Stomach (tissue), 4 donors: ENCODE measurements around the gene GNA14.

Experiments used
- CTCF ChIP-seq, 7 experiments: fragments of 450-650 bp in 4 of 7; fragments of 200-600 bp in 3 of 7; sonication (generic) in 3 of 7; IDR thresholded peaks; one replicate each; pipeline ENCODE4 v1.5.1; 2016 to 2019; ENCODE audit warnings: antibody characterized with exemption in 7 of 7, control low read depth in 2 of 7, mild to moderate bottlenecking in 1 of 7
- EP300 ChIP-seq: sonication (generic); formaldehyde crosslinking; IDR thresholded peaks from one replicate; pipeline ENCODE4 v1.6.1; 2017; ENCODE audit warnings: antibody characterized with exemption
- POLR2A ChIP-seq, 4 donors: fragments of 450-650 bp; IDR thresholded peaks; one replicate each; pipeline ENCODE4 v1.6.1; 2016; ENCODE audit warnings: antibody characterized with exemption in 4 of 4, control low read depth in 2 of 4, mild to moderate bottlenecking in 1 of 4, moderate library complexity in 1 of 4

DNA sequence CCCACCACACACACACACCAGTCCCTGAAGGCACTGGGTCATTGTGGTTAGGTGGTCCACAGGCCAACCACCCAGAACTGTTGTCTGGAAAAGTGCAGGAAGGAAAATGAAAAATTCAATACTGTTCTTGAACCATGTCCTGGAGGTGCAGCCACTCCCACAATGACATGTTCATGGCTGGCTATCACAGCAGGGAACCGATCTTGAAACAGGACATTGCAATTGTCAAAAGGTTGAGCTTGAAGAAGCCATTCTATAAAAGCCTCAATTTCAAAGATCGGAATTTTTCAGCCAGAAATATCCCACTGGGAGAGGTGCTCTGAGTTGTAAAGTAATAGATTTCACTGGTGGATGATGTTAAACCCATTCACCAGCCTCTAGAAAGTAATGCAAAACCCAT, 218.2 kb downstream of the GNA14 start:
- TF ChIP-seq CTCF (IDR thresholded peaks at IDR 0.05) (no peak), POLR2A (IDR thresholded peaks at IDR 0.05) (no peak), EP300 (no peak)
